Hematopoietic multipotent progenitor cell treated with erythropoietin and hydrocortisone succinate and interleukin-3 and kit ligand, for 15 days (in vitro differentiated cells): ENCODE measurements around the gene LTBP1.

Experiments
- DNase-seq: peaks from one replicate; pipeline ENCODE4 v3.0.0-alpha.2; 2015; ENCODE audit warnings: low spot score

The LTBP1 gene

GRCh38 chr2:33267043-33267442 is 320.3 kb downstream of the LTBP1 start:
- DNase-seq, result no peak

GRCh38 chr2:33267756-33268155 is 321.0 kb downstream of the LTBP1 start:
- DNase-seq, result no peak

- no peak for DNase-seq
These were observed 321.6 kb downstream of the LTBP1 start for GRCh38 chr2:33268246-33268831.

GRCh38 chr2:33272001-33272400 is 325.2 kb downstream of the LTBP1 start:
- no peak for DNase-seq

- no peak for DNase-seq
These were observed 326.7 kb downstream of the LTBP1 start for GRCh38 chr2:33273479-33273878.

GRCh38 chr2:33274524-33274923 is 327.8 kb downstream of the LTBP1 start:
- no peak for DNase-seq

- no peak for DNase-seq
These were observed 329.1 kb downstream of the LTBP1 start for GRCh38 chr2:33275689-33276444.

GRCh38 chr2:33277002-33277426 is 330.3 kb downstream of the LTBP1 start:
- DNase-seq, result no peak

- no peak for DNase-seq
These were observed 331.6 kb downstream of the LTBP1 start for GRCh38 chr2:33278245-33278943.

- no peak for DNase-seq
These were observed 337.5 kb downstream of the LTBP1 start for GRCh38 chr2:33284287-33284686.

GRCh38 chr2:33287507-33288005 is 340.8 kb downstream of the LTBP1 start:
- DNase-seq, result no peak

GRCh38 chr2:33288011-33288410 is 341.3 kb downstream of the LTBP1 start:
- DNase-seq, result no peak

GRCh38 chr2:33289961-33290360 is 343.2 kb downstream of the LTBP1 start:
- DNase-seq, result no peak

- DNase-seq, result no peak
These were observed 344.7 kb downstream of the LTBP1 start for GRCh38 chr2:33291278-33292013.

GRCh38 chr2:33292063-33292462 is 345.3 kb downstream of the LTBP1 start:
- no peak for DNase-seq

- DNase-seq, result no peak
These were observed 346.3 kb downstream of the LTBP1 start for GRCh38 chr2:33292981-33293595.

- no peak for DNase-seq
These were observed 351.5 kb downstream of the LTBP1 start for GRCh38 chr2:33298233-33298632.

- no peak for DNase-seq
These were observed 354.6 kb downstream of the LTBP1 start for GRCh38 chr2:33301355-33301754.

- DNase-seq, result no peak
These were observed 355.6 kb downstream of the LTBP1 start for GRCh38 chr2:33302348-33302747.

- DNase-seq, result no peak
These were observed 357.5 kb downstream of the LTBP1 start for GRCh38 chr2:33304032-33304864.
